Upper lobe of right lung (tissue), 1 donor: ENCODE results near the gene SLC25A13. TPM values are rescaled to one million over a fixed set of nuclear protein-coding genes. Genes with fewer than 3 reads are reported as not detected.

Source experiments
- ATAC-seq: fragments of 200-7000 bp; cut with Tn5 transposase; one replicate; pipeline ENCODE4 v1.9.1; 2020; ENCODE audit warnings: mild to moderate bottlenecking, moderate library complexity
- DNase-seq: peaks from one replicate; pipeline ENCODE4 v3.0.0-alpha.2; 2020
- H3K27ac ChIP-seq: fragments of 200-600 bp; one replicate; pipeline ENCODE4 v1.8.0; 2022
- H3K27me3 ChIP-seq: fragments of 200-600 bp; one replicate; pipeline ENCODE4 v1.8.0; 2022; ENCODE audit warnings: mild to moderate bottlenecking
- H3K36me3 ChIP-seq: fragments of 200-600 bp; one replicate; pipeline ENCODE4 v1.8.0; 2022
- H3K4me1 ChIP-seq: fragments of 200-600 bp; one replicate; pipeline ENCODE4 v1.8.0; 2022
- H3K4me3 ChIP-seq: fragments of 200-600 bp; one replicate; pipeline ENCODE4 v1.8.0; 2022; ENCODE audit warnings: mild to moderate bottlenecking
- H3K9me3 ChIP-seq: fragments of 200-600 bp; one replicate; pipeline ENCODE4 v1.8.0; 2022
- CTCF ChIP-seq: fragments of 200-600 bp; IDR thresholded peaks from one replicate; pipeline ENCODE4 v1.8.0; 2022; ENCODE audit warnings: antibody characterized with exemption
- intact Hi-C: fragments of 100-400 bp; cut with DNase I; formaldehyde crosslinking; loops from one replicate; pipeline ENCODE4 v1.11.0; 2022
- total RNA-seq: library from RNA; stranded (reverse); fragmentation: NEBNext Ultra II Directional; extraction: Animal tissue kit (Norgen Biotek cat#: 25700); gene quantifications from one replicate; pipeline ENCODE4 v1.2.1, GENCODE V29; 2021
- donor health status: DM: no; HTN: yes; CAD: no; lungs with severe emphysema.

Gene SLC25A13
- total RNA-seq, 1 donor from 2014 or later: 34.5 TPM

GRCh38 chr7:96314402-96315124 lies 7.3 kb downstream of the SLC25A13 start:
- no peak overlapping the region for H3K4me3 ChIP-seq

GRCh38 chr7:96313940-96314339 lies 8.0 kb downstream of the SLC25A13 start:
- intact Hi-C loops: no loop called here
- DNase-seq (no peak), ATAC-seq (no peak)
- Histone ChIP-seq H3K36me3 (no peaks in the 10 kb centered on the region), H3K4me3 (no peak overlapping the region), H3K27me3 (no peaks in the 10 kb centered on the region), H3K27ac (no peak overlapping the region), H3K4me1 (peaks cover 49% of the 10 kb centered on the region), H3K9me3 (no peaks in the 10 kb centered on the region)
- TF ChIP-seq CTCF: no peak

More at GRCh38 chr7:96314402-96315124, 7.3 kb downstream of the SLC25A13 start:
- Histone ChIP-seq H3K36me3 (no peaks in the 10 kb centered on the region), H3K27me3 (no peaks in the 10 kb centered on the region), H3K9me3 (no peaks in the 10 kb centered on the region), H3K4me1 (peaks cover 52% of the 10 kb centered on the region), H3K27ac (no peak overlapping the region)
- TF ChIP-seq CTCF: no peak
- ATAC-seq: peak; percentile 64
- no peak for DNase-seq
- intact Hi-C loops: no loop called here

- Histone ChIP-seq H3K4me3 (no peak overlapping the region), H3K9me3 (no peaks in the 10 kb centered on the region), H3K27me3 (no peaks in the 10 kb centered on the region), H3K4me1 (peaks cover 57% of the 10 kb centered on the region), H3K36me3 (no peaks in the 10 kb centered on the region), H3K27ac (no peak overlapping the region)
- intact Hi-C loops: no loop called here
- DNase-seq: no peak
- no peak for TF ChIP-seq CTCF
- ATAC-seq: no peak
These were observed 9.4 kb downstream of the SLC25A13 start for GRCh38 chr7:96312502-96312901.

GRCh38 chr7:96311967-96312366 lies 9.9 kb downstream of the SLC25A13 start:
- Histone ChIP-seq H3K4me1 (peaks cover 57% of the 10 kb centered on the region), H3K27me3 (no peaks in the 10 kb centered on the region)
- ATAC-seq: peak; percentile 92

GRCh38 chr7:96310110-96310509 lies 11.8 kb downstream of the SLC25A13 start:
- no peaks in the 10 kb centered on the region for H3K36me3 ChIP-seq
- no peak overlapping the region for H3K27ac ChIP-seq
- ATAC-seq (no peak), DNase-seq (no peak)
- H3K4me3 ChIP-seq: no peak overlapping the region
- H3K27me3 ChIP-seq: no peaks in the 10 kb centered on the region
- H3K4me1 ChIP-seq: peaks cover 63% of the 10 kb centered on the region
- intact Hi-C loops: no loop called here
- H3K9me3 ChIP-seq: no peaks in the 10 kb centered on the region
- TF ChIP-seq CTCF: no peak

More at GRCh38 chr7:96311967-96312366, 9.9 kb downstream of the SLC25A13 start:
- no peak overlapping the region for H3K4me3 ChIP-seq
- no peak for TF ChIP-seq CTCF
- no peak overlapping the region for H3K27ac ChIP-seq
- intact Hi-C loops: no loop called here
- H3K9me3 ChIP-seq: no peaks in the 10 kb centered on the region
- no peaks in the 10 kb centered on the region for H3K36me3 ChIP-seq
- DNase-seq: no peak

GRCh38 chr7:96308950-96309263 lies 13.0 kb downstream of the SLC25A13 start:
- TF ChIP-seq CTCF: no peak
- Histone ChIP-seq H3K4me1 (peaks cover 65% of the 10 kb centered on the region), H3K4me3 (no peak overlapping the region), H3K27me3 (no peaks in the 10 kb centered on the region), H3K9me3 (no peaks in the 10 kb centered on the region), H3K27ac (no peak overlapping the region), H3K36me3 (no peaks in the 10 kb centered on the region)
- ATAC-seq (no peak), DNase-seq (no peak)
- intact Hi-C loops: no loop called here
